CD4-positive, alpha-beta T cell (primary cell): ENCODE data around the gene SLC22A3. TPM values are rescaled to one million over a fixed set of nuclear protein-coding genes. Genes with fewer than 3 reads are reported as not detected.

Experiments
- ATAC-seq: fragments of 200-7000 bp; cut with Tn5 transposase; one replicate; pipeline ENCODE4 v1.10.0; 2022; ENCODE audit warnings: mild to moderate bottlenecking; ENCODE audit not compliant: poor library complexity
- CTCF ChIA-PET: fragments of 350-600 bp; sonication (Branson Sonifier 250); formaldehyde crosslinking; loops from one replicate; lab custom pipeline; 2021; ENCODE audit warnings: antibody characterized with exemption, inconsistent platforms; lab: Charles Lee
- POLR2A ChIA-PET: fragments of 350-600 bp; sonication (Branson Sonifier 250); formaldehyde crosslinking; loops from one replicate; lab custom pipeline; 2021; ENCODE audit warnings: antibody characterized with exemption, inconsistent platforms; lab: Charles Lee
- DNase-seq, 14 experiments: peaks; one replicate each; pipeline ENCODE4 v3.0.0-alpha.2; 2013 to 2020; ENCODE audit warnings: mixed read lengths in 2 of 14
- H3K27ac ChIP-seq, 2 donors: one replicate each; pipeline versions ENCODE4 v1.5.1 to v1.7.0; 2013; ENCODE audit warnings: low read length in 2 of 2, low read depth in 1 of 2, mild to moderate bottlenecking in 1 of 2
- H3K27me3 ChIP-seq, 2 experiments: 1 replicate in 1 of 2; 2 replicates in 1 of 2; pipeline versions ENCODE4 v1.6.1 to v1.7.0; 2013; ENCODE audit warnings: low read length in 2 of 2, control low read depth in 1 of 2, mild to moderate bottlenecking in 1 of 2, moderate library complexity in 1 of 2; ENCODE audit not compliant: insufficient read depth in 2 of 2, control insufficient read depth in 1 of 2
- H3K36me3 ChIP-seq: one replicate; pipeline ENCODE4 v1.6.1; 2013; ENCODE audit warnings: low read length, control low read depth; ENCODE audit not compliant: insufficient read depth
- H3K4me1 ChIP-seq: one replicate; pipeline ENCODE4 v1.6.1; 2013; ENCODE audit warnings: low read length, control low read depth; ENCODE audit not compliant: insufficient read depth
- H3K4me3 ChIP-seq: one replicate; pipeline ENCODE4 v1.5.1; 2013; ENCODE audit warnings: mild to moderate bottlenecking, low read length, moderate library complexity
- H3K9me3 ChIP-seq, 2 experiments: 1 replicate in 1 of 2; 2 replicates in 1 of 2; pipeline versions ENCODE4 v1.6.1 to v1.7.0; 2013; ENCODE audit warnings: low read length in 2 of 2, mild to moderate bottlenecking in 2 of 2, control low read depth in 1 of 2, moderate library complexity in 1 of 2; ENCODE audit not compliant: control insufficient read depth in 1 of 2, insufficient read depth in 1 of 2
- H3K27ac Mint-ChIP-seq: one replicate; pipeline ENCODE4 v1.8.0; 2020; ENCODE audit warnings: mixed read lengths
- H3K27me3 Mint-ChIP-seq: one replicate; pipeline ENCODE4 v1.8.0; 2021; ENCODE audit warnings: mixed read lengths
- H3K36me3 Mint-ChIP-seq: one replicate; pipeline ENCODE4 v1.8.0; 2021; ENCODE audit warnings: low read depth, mixed read lengths
- H3K4me1 Mint-ChIP-seq: one replicate; pipeline ENCODE4 v1.8.0; 2021; ENCODE audit warnings: low read depth, mixed read lengths
- H3K4me3 Mint-ChIP-seq: one replicate; pipeline ENCODE4 v1.8.0; 2020; ENCODE audit warnings: mild to moderate bottlenecking, mixed read lengths
- H3K9me3 Mint-ChIP-seq: one replicate; pipeline ENCODE4 v1.8.0; 2020; ENCODE audit warnings: mixed read lengths
- CTCF ChIP-seq: fragments of 200-600 bp; IDR thresholded peaks from one replicate; pipeline ENCODE4 v1.8.0; 2022; ENCODE audit warnings: antibody characterized with exemption, mild to moderate bottlenecking
- intact Hi-C, 2 experiments: fragments of 100-400 bp; cut with DNase I in 1 of 2; cut with micrococcal nuclease in 1 of 2; formaldehyde crosslinking; loops; one replicate each; pipeline versions ENCODE4 v1.15.1 to v1.9.0; 2023 to 2025; cut with DNase I, micrococcal nuclease
- total RNA-seq, 174 experiments: library from RNA in 2 of 174; stranded (reverse) in 2 of 174; gene quantifications; one replicate each; pipeline ENCODE4 v1.2.3 and lab custom pipeline; 2021 to 2026

SLC22A3 gene
- total RNA-seq, 2 experiments from 2014 or later, result not detected

DNA sequence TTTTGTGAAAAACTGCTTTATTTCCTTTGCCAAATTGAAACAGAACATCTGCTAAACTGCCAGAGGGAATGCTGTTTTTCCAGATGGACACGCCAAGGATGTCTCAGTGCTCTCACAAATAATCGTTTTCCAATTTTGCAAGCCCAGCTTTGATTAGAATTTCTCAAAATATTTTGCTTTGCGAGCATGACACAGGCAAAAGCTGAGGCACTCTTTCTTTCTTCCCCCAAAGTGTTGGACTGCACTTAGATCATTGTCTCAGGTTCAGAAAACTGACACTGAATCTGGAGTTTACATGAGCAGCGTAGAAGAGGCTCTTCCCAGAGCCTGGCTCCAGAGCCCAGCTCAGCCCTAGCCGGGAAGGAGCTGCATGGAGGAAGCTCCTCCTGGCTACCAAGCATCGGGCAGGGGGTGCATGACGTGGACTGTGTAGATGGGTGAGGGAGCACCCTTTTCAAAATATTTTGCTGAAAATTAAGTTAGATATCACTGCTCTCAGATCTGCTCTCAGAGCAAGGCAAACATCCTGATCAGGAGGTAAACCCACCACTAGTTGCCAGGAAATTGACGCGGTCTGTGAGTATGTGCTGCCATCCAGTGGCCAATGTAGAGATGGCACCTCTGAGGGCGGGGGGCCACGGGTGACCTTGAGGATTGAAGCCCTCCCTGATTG is 107.5 kb downstream of the SLC22A3 start:
- intact Hi-C loops, result loop anchor here (1.0 to 10.0 kb wide), 7 partner anchors 80 to 1283 kb away; partner anchors contain the start of gene WTAP (in 1 of the 2)
- H3K27ac ChIP-seq, result no peak overlapping the region
- TF ChIP-seq CTCF, result peak; percentile 98
- peaks cover 35% of the 10 kb centered on the region for H3K4me1 Mint-ChIP-seq
- POLR2A ChIA-PET, result no interaction called here
- peaks cover 3% of the 10 kb centered on the region for H3K9me3 Mint-ChIP-seq
- CTCF ChIA-PET, result interaction anchor here (0.6 to 2.5 kb wide), 4 partner anchors 14 to 601 kb away, joined by 3 to 26 read pairs (median 4); no protein-coding TSS in a partner anchor
- H3K4me3 Mint-ChIP-seq, result no peak overlapping the region
- no peak overlapping the region for H3K4me3 ChIP-seq
- H3K27me3 ChIP-seq, result no peaks in the 10 kb centered on the region
- H3K36me3 Mint-ChIP-seq, result no peaks in the 10 kb centered on the region
- H3K4me1 ChIP-seq, result peaks cover 47% of the 10 kb centered on the region
- H3K27me3 Mint-ChIP-seq, result peaks cover 29% of the 10 kb centered on the region
- ATAC-seq (peak; percentile 98), DNase-seq (peak; percentile 49 to 80 (median 62))
- no peaks in the 10 kb centered on the region for H3K36me3 ChIP-seq
- H3K9me3 ChIP-seq, result no peaks in the 10 kb centered on the region
- no peak overlapping the region for H3K27ac Mint-ChIP-seq

DNA sequence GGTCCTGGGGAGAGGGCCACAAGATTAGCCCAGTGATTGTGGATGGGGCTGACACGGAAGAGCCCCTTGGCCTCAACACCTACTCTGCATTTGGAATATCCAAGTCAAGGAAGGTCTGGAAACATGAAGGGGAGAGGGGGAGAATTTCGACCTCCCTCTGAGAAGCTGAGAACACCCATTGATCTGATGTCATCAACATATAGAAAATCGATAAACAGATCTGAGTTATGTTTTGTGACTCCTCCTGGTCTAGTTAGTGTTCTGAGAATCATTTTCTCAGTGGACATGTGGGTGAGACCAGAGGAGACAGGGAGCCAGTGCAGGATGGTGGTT is 108.0 kb downstream of the SLC22A3 start:
- H3K4me1 ChIP-seq, result peaks cover 52% of the 10 kb centered on the region
- POLR2A ChIA-PET, result no interaction called here
- Mint-ChIP-seq H3K4me3 (no peak overlapping the region), H3K27me3 (peaks cover 29% of the 10 kb centered on the region), H3K9me3 (no peaks in the 10 kb centered on the region), H3K27ac (no peak overlapping the region), H3K4me1 (peaks cover 40% of the 10 kb centered on the region), H3K36me3 (no peaks in the 10 kb centered on the region)
- peak; percentile 60 for TF ChIP-seq CTCF
- ATAC-seq, result no peak
- no peak overlapping the region for H3K27ac ChIP-seq
- intact Hi-C loops, result loop anchor here (1.0 to 10.0 kb wide), 7 partner anchors 79 to 1284 kb away; partner anchors contain the start of gene WTAP (in 1 of the 2)
- DNase-seq, result no peak
- H3K36me3 ChIP-seq, result no peaks in the 10 kb centered on the region
- CTCF ChIA-PET, result interaction anchor here (1.5 to 2.5 kb wide), 2 partner anchors 318 to 368 kb away, joined by 4 to 26 read pairs; no protein-coding TSS in a partner anchor
- H3K4me3 ChIP-seq, result no peak overlapping the region
- H3K9me3 ChIP-seq, result no peaks in the 10 kb centered on the region
- no peaks in the 10 kb centered on the region for H3K27me3 ChIP-seq

DNA sequence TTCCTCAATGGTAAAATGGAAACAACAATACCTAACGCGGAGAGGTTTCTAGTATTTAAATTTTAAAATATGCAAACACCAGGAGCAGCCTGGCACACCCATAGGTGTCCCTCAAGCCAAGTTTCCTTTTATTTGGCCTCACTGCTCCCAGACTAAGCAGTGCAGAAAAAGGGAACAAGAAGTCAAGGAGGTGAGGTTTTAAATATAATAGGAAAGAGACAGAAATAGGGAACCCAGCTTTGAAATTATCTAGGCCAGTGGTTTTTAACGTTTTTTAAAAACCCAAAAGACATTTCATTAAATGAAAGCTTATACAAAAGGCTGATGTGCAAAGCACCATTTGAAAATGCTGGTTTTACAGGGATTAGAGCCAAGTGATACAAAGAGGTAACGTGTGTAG is 109.6 kb downstream of the SLC22A3 start:
- Histone ChIP-seq H3K9me3 (no peaks in the 10 kb centered on the region), H3K4me3 (no peak overlapping the region), H3K27ac (no peak overlapping the region), H3K36me3 (no peaks in the 10 kb centered on the region), H3K27me3 (no peaks in the 10 kb centered on the region), H3K4me1 (peaks cover 63% of the 10 kb centered on the region)
- no peak for ATAC-seq
- no peak for TF ChIP-seq CTCF
- Mint-ChIP-seq H3K4me3 (no peak overlapping the region), H3K27ac (no peak overlapping the region), H3K4me1 (peaks cover 56% of the 10 kb centered on the region), H3K27me3 (peaks cover 29% of the 10 kb centered on the region), H3K36me3 (peaks cover 5% of the 10 kb centered on the region), H3K9me3 (no peaks in the 10 kb centered on the region)
- no peak for DNase-seq
- intact Hi-C loops, result loop anchor here (5.0 to 10.0 kb wide), 4 partner anchors 371 to 1286 kb away; partner anchors contain the start of gene WTAP (in 1 of the 2)
- POLR2A ChIA-PET, result interaction anchor here (0.6 to 0.8 kb wide), 2 partner anchors 9 to 675 kb away, joined by 3 read pairs; no protein-coding TSS in a partner anchor
- CTCF ChIA-PET, result no interaction called here
